K562 (cell line): ENCODE measurements around the gene SLC38A1.

ENCODE experiments used
- FIP1L1 ChIP-seq: fragments of 200-400 bp; formaldehyde crosslinking; IDR thresholded peaks from 2 replicates; pipeline ENCODE4 v1.6.1; 2018; ENCODE audit warnings: mild to moderate bottlenecking, low read depth, low read length; ENCODE audit not compliant: poor library complexity, severe bottlenecking
- GABPB1 ChIP-seq: sonication (generic); formaldehyde crosslinking; IDR thresholded peaks from 2 replicates; pipeline ENCODE4 v1.8.0; 2022; ENCODE audit warnings: mild to moderate bottlenecking, missing genetic modification reagents
- KLF16 ChIP-seq: IDR thresholded peaks from 2 replicates; pipeline ENCODE4 v1.6.1; 2016; ENCODE audit warnings: antibody characterized with exemption
- LARP7 ChIP-seq: fragments of 450-650 bp; IDR thresholded peaks from 2 replicates; pipeline ENCODE4 v1.6.1; 2016
- MEF2A ChIP-seq: IDR thresholded peaks from 2 replicates; pipeline ENCODE4 v1.6.1; 2011; ENCODE audit warnings: low read depth, mild to moderate bottlenecking, low read length, moderate library complexity; ENCODE audit not compliant: control insufficient read depth
- NCOR1 ChIP-seq: fragments of 450-650 bp; IDR thresholded peaks from 2 replicates; pipeline ENCODE4 v1.6.1; 2016; ENCODE audit warnings: mild to moderate bottlenecking, moderate library complexity
- SNIP1 ChIP-seq: fragments of 450-650 bp; IDR thresholded peaks from 2 replicates; pipeline ENCODE4 v1.7.1; 2017; ENCODE audit warnings: low read depth, mild to moderate bottlenecking
- TF ChIP-seq, protein P1 (sequence below): fragments of 250-450 bp; sonication (Bioruptor Pico); IDR thresholded peaks from 2 replicates; pipeline ENCODE4 v1.8.0; 2022; ENCODE audit warnings: inconsistent platforms
- TF ChIP-seq, protein P2 (sequence below): sonication (generic); formaldehyde crosslinking; IDR thresholded peaks from 2 replicates; pipeline ENCODE4 v1.8.0; 2023; ENCODE audit warnings: missing genetic modification reagents, mild to moderate bottlenecking, borderline replicate concordance
- TF ChIP-seq, protein P3 (sequence below), 3 experiments: IDR thresholded peaks in 2 of 3; conservative IDR thresholded peaks in 1 of 3; 2 replicates each; pipeline ENCODE4 v1.5.1; 2011 to 2012; ENCODE audit warnings: low read length in 3 of 3, mild to moderate bottlenecking in 3 of 3, control low read depth in 2 of 3, improper control_type of control experiment in 1 of 3, inconsistent platforms in 1 of 3, low read depth in 1 of 3, mixed read lengths in 1 of 3, moderate library complexity in 1 of 3; ENCODE audit not compliant: insufficient read depth in 2 of 3
- TF ChIP-seq, protein P4 (sequence below): fragments of 200-800 bp; sonication (Bioruptor generic); IDR thresholded peaks from 2 replicates; pipeline ENCODE4 v1.6.1; 2017; ENCODE audit warnings: missing genetic modification characterization, missing compliant biosample characterization

DNA sequence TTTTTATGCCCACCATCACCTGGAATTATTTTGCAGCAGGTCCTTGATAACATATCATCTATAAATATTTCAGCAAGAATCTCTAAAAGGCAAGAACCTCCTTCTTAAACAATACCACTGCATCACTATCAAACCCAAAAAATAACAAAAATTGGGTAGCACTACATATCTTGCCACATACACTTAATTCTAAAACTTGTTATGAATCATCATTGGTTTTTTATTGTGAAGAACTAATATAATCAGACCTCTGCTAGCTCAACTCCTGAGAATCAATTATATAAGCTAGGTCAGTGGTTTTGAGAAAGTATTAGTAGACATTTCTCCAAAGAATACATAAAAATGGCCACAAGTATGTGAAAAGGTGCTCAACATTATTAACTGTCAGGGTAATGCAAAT lies 23.8 kb downstream of the SLC38A1 start:
- TF ChIP-seq, protein P1, sequence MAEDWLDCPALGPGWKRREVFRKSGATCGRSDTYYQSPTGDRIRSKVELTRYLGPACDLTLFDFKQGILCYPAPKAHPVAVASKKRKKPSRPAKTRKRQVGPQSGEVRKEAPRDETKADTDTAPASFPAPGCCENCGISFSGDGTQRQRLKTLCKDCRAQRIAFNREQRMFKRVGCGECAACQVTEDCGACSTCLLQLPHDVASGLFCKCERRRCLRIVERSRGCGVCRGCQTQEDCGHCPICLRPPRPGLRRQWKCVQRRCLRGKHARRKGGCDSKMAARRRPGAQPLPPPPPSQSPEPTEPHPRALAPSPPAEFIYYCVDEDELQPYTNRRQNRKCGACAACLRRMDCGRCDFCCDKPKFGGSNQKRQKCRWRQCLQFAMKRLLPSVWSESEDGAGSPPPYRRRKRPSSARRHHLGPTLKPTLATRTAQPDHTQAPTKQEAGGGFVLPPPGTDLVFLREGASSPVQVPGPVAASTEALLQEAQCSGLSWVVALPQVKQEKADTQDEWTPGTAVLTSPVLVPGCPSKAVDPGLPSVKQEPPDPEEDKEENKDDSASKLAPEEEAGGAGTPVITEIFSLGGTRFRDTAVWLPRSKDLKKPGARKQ (CRISPR knock-in tag) = no peak
- TF ChIP-seq, protein P2, sequence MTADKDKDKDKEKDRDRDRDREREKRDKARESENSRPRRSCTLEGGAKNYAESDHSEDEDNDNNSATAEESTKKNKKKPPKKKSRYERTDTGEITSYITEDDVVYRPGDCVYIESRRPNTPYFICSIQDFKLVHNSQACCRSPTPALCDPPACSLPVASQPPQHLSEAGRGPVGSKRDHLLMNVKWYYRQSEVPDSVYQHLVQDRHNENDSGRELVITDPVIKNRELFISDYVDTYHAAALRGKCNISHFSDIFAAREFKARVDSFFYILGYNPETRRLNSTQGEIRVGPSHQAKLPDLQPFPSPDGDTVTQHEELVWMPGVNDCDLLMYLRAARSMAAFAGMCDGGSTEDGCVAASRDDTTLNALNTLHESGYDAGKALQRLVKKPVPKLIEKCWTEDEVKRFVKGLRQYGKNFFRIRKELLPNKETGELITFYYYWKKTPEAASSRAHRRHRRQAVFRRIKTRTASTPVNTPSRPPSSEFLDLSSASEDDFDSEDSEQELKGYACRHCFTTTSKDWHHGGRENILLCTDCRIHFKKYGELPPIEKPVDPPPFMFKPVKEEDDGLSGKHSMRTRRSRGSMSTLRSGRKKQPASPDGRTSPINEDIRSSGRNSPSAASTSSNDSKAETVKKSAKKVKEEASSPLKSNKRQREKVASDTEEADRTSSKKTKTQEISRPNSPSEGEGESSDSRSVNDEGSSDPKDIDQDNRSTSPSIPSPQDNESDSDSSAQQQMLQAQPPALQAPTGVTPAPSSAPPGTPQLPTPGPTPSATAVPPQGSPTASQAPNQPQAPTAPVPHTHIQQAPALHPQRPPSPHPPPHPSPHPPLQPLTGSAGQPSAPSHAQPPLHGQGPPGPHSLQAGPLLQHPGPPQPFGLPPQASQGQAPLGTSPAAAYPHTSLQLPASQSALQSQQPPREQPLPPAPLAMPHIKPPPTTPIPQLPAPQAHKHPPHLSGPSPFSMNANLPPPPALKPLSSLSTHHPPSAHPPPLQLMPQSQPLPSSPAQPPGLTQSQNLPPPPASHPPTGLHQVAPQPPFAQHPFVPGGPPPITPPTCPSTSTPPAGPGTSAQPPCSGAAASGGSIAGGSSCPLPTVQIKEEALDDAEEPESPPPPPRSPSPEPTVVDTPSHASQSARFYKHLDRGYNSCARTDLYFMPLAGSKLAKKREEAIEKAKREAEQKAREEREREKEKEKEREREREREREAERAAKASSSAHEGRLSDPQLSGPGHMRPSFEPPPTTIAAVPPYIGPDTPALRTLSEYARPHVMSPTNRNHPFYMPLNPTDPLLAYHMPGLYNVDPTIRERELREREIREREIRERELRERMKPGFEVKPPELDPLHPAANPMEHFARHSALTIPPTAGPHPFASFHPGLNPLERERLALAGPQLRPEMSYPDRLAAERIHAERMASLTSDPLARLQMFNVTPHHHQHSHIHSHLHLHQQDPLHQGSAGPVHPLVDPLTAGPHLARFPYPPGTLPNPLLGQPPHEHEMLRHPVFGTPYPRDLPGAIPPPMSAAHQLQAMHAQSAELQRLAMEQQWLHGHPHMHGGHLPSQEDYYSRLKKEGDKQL = no peak
- TF ChIP-seq KLF16 = no peak
- TF ChIP-seq, protein P3, sequence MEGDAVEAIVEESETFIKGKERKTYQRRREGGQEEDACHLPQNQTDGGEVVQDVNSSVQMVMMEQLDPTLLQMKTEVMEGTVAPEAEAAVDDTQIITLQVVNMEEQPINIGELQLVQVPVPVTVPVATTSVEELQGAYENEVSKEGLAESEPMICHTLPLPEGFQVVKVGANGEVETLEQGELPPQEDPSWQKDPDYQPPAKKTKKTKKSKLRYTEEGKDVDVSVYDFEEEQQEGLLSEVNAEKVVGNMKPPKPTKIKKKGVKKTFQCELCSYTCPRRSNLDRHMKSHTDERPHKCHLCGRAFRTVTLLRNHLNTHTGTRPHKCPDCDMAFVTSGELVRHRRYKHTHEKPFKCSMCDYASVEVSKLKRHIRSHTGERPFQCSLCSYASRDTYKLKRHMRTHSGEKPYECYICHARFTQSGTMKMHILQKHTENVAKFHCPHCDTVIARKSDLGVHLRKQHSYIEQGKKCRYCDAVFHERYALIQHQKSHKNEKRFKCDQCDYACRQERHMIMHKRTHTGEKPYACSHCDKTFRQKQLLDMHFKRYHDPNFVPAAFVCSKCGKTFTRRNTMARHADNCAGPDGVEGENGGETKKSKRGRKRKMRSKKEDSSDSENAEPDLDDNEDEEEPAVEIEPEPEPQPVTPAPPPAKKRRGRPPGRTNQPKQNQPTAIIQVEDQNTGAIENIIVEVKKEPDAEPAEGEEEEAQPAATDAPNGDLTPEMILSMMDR (IDR thresholded peaks at IDR 0.05 in 2 of 3, conservative IDR thresholded peaks at IDR 0.05 in 1 of 3; ENCODE audit: insufficient read depth in 2 of 3, low read depth in 1 of 3, low read length in 3 of 3) = no peak
- no peak for TF ChIP-seq SNIP1
- no peak for TF ChIP-seq FIP1L1
- no peak for TF ChIP-seq LARP7
- no peak for TF ChIP-seq NCOR1
- TF ChIP-seq MEF2A = no peak
- TF ChIP-seq GABPB1 = no peak
- TF ChIP-seq, protein P4, sequence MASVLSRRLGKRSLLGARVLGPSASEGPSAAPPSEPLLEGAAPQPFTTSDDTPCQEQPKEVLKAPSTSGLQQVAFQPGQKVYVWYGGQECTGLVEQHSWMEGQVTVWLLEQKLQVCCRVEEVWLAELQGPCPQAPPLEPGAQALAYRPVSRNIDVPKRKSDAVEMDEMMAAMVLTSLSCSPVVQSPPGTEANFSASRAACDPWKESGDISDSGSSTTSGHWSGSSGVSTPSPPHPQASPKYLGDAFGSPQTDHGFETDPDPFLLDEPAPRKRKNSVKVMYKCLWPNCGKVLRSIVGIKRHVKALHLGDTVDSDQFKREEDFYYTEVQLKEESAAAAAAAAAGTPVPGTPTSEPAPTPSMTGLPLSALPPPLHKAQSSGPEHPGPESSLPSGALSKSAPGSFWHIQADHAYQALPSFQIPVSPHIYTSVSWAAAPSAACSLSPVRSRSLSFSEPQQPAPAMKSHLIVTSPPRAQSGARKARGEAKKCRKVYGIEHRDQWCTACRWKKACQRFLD (CRISPR knock-in tag) = no peak
